Measurements from ENCODE around the gene KCNJ9. TPM values are rescaled to one million over a fixed set of nuclear protein-coding genes. Genes with fewer than 3 reads are reported as not detected.

KCNJ9 gene
- total and polyA plus RNA-seq, 2 of the 13 experiments (the other 11 are each of a cell fraction or from before 2014, with no cell fraction given), result not detected

DNA sequence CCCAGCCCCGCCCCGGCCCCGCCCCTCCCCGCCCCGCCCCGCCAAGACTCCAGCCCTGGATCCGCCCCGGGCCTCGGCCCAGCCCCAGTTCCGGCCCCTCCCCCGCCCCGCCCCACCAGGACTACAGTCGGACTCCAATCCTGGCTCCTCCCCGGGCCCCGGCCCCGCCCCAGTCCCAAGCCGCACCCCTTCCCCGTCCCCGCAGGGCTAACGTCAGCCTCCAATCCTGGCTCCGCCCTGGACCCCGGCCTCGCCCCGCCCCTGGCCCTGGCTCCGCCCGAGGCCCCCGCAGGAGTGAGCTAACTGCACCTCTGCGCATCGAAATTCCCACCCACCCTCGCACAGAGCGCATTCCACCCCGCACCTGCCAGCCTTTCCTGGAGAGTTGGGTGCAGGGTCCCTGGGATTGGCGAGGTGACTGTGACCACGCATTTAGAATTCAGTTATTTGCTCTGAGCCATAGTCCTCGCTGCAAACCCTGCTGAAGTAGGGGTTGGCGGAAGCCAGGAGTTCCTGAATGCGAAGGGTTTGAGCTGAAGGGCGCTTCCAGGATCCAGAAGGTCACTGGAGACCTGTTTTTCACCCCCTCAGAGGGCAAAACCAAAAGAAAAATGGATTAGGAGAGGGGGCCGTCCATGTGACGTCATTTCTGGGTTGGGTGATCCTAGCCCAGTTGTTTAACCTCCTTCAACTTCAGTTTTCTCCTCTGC lies 17.7 kb downstream of the KCNJ9 start (continued):
- TF ChIP-seq, protein P1, sequence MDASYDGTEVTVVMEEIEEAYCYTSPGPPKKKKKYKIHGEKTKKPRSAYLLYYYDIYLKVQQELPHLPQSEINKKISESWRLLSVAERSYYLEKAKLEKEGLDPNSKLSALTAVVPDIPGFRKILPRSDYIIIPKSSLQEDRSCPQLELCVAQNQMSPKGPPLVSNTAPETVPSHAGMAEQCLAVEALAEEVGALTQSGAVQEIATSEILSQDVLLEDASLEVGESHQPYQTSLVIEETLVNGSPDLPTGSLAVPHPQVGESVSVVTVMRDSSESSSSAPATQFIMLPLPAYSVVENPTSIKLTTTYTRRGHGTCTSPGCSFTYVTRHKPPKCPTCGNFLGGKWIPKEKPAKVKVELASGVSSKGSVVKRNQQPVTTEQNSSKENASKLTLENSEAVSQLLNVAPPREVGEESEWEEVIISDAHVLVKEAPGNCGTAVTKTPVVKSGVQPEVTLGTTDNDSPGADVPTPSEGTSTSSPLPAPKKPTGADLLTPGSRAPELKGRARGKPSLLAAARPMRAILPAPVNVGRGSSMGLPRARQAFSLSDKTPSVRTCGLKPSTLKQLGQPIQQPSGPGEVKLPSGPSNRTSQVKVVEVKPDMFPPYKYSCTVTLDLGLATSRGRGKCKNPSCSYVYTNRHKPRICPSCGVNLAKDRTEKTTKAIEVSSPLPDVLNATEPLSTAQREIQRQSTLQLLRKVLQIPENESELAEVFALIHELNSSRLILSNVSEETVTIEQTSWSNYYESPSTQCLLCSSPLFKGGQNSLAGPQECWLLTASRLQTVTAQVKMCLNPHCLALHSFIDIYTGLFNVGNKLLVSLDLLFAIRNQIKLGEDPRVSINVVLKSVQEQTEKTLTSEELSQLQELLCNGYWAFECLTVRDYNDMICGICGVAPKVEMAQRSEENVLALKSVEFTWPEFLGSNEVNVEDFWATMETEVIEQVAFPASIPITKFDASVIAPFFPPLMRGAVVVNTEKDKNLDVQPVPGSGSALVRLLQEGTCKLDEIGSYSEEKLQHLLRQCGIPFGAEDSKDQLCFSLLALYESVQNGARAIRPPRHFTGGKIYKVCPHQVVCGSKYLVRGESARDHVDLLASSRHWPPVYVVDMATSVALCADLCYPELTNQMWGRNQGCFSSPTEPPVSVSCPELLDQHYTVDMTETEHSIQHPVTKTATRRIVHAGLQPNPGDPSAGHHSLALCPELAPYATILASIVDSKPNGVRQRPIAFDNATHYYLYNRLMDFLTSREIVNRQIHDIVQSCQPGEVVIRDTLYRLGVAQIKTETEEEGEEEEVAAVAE (CRISPR knock-in tag; IDR thresholded peaks at IDR 0.05; ENCODE audit: borderline replicate concordance), result no peak
- TF ChIP-seq ARID2 (CRISPR knock-in tag; IDR thresholded peaks at IDR 0.05; ENCODE audit: borderline replicate concordance), result no peak
- no peak for TF ChIP-seq POLR2AphosphoS2 (IDR thresholded peaks at IDR 0.05; ENCODE audit: low read depth, low read length)
- no peak for TF ChIP-seq HNRNPUL1 (IDR thresholded peaks at IDR 0.05; ENCODE audit: low read depth, low read length)
- no peak for TF ChIP-seq SRSF1 (optimal IDR thresholded peaks at IDR 0.05; ENCODE audit: low read depth, low read length)
- no peak for TF ChIP-seq ZNF567 (CRISPR knock-in tag; IDR thresholded peaks at IDR 0.05; ENCODE audit: borderline replicate concordance)
- TF ChIP-seq MZF1 (CRISPR knock-in tag; IDR thresholded peaks at IDR 0.05; ENCODE audit: borderline replicate concordance), result no peak
- TF ChIP-seq RAD21 (CRISPR knock-in tag; IDR thresholded peaks at IDR 0.05), result no peak
- TF ChIP-seq, protein P2, sequence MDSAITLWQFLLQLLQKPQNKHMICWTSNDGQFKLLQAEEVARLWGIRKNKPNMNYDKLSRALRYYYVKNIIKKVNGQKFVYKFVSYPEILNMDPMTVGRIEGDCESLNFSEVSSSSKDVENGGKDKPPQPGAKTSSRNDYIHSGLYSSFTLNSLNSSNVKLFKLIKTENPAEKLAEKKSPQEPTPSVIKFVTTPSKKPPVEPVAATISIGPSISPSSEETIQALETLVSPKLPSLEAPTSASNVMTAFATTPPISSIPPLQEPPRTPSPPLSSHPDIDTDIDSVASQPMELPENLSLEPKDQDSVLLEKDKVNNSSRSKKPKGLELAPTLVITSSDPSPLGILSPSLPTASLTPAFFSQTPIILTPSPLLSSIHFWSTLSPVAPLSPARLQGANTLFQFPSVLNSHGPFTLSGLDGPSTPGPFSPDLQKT (CRISPR knock-in tag; IDR thresholded peaks at IDR 0.05; ENCODE audit: borderline replicate concordance), result no peak
- TF ChIP-seq, protein P3, sequence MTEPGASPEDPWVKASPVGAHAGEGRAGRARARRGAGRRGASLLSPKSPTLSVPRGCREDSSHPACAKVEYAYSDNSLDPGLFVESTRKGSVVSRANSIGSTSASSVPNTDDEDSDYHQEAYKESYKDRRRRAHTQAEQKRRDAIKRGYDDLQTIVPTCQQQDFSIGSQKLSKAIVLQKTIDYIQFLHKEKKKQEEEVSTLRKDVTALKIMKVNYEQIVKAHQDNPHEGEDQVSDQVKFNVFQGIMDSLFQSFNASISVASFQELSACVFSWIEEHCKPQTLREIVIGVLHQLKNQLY (CRISPR knock-in tag; IDR thresholded peaks at IDR 0.05), result no peak
- TF ChIP-seq, protein P4, sequence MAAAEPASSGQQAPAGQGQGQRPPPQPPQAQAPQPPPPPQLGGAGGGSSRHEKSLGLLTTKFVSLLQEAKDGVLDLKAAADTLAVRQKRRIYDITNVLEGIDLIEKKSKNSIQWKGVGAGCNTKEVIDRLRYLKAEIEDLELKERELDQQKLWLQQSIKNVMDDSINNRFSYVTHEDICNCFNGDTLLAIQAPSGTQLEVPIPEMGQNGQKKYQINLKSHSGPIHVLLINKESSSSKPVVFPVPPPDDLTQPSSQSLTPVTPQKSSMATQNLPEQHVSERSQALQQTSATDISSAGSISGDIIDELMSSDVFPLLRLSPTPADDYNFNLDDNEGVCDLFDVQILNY (CRISPR knock-in tag; conservative IDR thresholded peaks at IDR 0.05), result no peak
- TF ChIP-seq KAT7 (CRISPR knock-in tag; IDR thresholded peaks at IDR 0.05; ENCODE audit: borderline replicate concordance), result no peak
- no peak for TF ChIP-seq SRSF9 (IDR thresholded peaks at IDR 0.05; ENCODE audit: borderline replicate concordance, insufficient read depth, low read depth, low read length, poor library complexity, severe bottlenecking)
- TF ChIP-seq, protein P5, sequence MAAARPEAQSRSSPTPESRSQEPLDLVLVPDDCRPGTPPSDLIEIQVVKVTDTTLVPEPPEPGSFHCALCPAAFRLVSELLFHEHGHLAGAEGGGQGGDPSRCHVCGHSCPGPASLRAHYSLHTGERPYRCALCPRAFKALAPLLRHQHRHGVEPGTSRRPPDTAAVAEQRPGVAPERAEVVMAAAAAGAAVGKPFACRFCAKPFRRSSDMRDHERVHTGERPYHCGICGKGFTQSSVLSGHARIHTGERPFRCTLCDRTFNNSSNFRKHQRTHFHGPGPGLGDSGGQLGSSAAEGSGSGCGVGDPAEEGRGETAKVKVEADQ (CRISPR knock-in tag; IDR thresholded peaks at IDR 0.05; ENCODE audit: borderline replicate concordance), result no peak
- no peak for TF ChIP-seq ZNF850 (CRISPR knock-in tag; conservative IDR thresholded peaks at IDR 0.05)
- TF ChIP-seq HNF4A (CRISPR knock-in tag; IDR thresholded peaks at IDR 0.05), result no peak
- TF ChIP-seq ZNF460 (CRISPR knock-in tag; IDR thresholded peaks at IDR 0.05; ENCODE audit: borderline replicate concordance), result no peak
- no peak for TF ChIP-seq SMYD3 (CRISPR knock-in tag; IDR thresholded peaks at IDR 0.05)
